NCI-H2029 (cell line): ENCODE measurements around the gene ERGIC1.

Experiments
- DNase-seq: peaks from one replicate; lab custom pipeline; 2025; lab: John Stamatoyannopoulos, UW

The ERGIC1 gene

DNA sequence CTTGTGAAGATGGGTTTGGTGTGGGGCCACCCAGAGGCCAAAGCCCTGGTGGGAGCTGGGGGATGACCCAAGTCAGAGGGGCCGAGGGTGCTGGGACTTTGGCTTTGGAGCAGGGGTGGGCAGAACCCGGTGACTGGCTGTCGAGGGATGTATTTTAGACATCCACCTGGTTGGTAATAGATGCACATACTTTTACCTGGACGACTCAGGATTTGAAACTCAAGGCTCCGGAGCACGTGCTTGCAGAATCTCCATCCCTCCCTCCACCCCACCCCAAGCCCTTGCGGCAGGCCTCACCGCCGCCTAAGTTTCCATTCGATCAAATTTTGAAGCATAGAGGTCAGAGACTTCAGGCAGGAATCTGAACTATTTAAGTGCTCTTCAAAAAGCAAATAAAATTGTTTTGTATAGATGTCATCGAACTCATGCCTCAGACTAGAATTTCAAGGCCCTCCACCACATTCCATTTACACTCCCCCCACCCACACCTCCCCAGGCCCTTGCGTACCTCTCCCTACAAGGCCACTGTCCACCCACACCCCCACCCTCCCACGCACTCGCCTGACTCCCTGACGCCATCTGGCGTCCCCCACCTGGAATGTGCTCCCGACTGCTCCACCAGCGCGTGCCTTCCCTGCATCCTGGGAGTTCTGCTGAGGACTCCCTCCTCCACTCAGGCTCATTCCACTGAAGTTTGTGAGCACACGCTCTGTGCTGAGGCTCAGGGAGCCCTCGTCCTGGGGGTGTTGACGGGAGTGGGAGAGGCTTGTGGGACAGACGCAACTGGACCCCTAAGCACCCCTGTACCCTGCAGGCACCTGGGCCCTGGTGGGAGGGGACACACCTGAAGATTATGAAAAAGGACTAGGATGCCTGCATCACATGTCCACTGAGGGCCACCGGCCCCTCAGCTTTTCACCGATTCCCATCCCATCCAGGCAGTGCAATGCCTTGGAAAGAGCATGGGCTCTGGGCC lies 68.7 kb downstream of the ERGIC1 start:
- DNase-seq, result no peak

DNA sequence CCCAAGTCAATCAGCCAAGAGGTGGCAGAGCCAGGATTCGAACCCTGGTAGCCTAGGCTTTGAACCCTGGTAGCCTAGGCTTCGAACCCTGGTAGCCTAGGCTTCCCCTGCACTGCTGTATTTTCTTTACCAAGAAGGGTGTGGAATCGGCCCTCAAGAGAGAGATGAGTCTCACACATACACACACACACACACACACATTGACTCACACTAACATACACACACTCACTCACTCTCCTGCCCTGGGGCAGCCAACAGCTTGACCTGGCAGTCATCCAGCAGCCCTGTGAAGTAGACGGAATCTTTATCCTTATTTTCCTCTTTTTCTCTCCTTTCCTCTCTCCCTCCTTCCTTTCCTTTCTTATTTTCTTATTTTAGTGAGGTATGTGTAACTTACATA lies 69.7 kb downstream of the ERGIC1 start:
- peak; percentile 75 for DNase-seq

DNA sequence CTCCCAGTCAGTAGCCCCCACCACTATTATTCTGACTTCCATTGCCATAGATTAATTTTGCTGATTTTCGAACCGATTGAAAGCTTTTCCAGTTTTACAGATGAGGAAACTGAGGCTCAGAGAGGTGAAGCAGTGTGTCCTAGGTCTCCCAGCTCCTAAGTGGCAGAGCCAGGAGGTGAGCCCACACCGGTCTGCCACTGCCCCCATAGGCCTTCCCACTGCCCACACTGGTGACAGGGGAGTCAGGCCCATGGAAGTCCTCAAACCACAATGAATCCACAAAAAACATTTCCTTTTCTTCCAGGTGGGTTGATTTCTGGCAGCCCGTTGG lies 70.2 kb downstream of the ERGIC1 start:
- DNase-seq, result no peak

DNA sequence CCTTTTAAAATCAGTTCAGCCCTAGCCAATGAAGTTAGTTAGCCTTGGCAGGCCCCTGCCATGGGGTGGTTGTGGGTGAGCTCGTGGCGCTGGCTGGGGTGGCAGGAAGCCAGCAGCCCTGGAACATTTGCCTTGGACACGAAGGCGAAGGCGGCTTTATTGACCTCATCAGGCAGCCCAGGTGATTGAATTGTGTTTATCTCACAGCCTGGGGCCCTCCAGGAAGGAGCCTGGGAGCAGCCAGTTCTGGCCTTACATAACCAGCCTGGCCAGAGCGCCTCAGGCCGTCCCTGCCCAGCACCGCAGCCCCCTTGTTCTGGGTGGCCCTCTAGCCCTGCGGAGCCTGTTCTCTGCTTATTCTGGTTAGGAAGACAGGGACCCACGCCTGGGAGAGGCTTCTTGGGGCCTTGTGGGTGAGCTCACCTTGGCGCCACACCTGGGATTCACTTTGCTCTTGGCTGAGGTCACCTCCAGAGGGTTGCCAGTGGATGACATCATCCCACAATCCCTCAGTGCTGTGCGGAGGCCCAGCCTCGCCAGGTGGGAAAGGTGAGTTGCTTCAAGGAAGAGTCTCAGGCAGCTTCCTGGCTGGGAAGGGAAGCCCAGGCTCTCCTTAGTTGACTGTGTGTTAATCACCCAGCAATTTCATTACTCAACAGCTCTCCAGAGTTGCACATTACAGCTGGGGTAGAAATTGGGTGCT lies 70.7 kb downstream of the ERGIC1 start:
- peak; percentile 96 for DNase-seq

DNA sequence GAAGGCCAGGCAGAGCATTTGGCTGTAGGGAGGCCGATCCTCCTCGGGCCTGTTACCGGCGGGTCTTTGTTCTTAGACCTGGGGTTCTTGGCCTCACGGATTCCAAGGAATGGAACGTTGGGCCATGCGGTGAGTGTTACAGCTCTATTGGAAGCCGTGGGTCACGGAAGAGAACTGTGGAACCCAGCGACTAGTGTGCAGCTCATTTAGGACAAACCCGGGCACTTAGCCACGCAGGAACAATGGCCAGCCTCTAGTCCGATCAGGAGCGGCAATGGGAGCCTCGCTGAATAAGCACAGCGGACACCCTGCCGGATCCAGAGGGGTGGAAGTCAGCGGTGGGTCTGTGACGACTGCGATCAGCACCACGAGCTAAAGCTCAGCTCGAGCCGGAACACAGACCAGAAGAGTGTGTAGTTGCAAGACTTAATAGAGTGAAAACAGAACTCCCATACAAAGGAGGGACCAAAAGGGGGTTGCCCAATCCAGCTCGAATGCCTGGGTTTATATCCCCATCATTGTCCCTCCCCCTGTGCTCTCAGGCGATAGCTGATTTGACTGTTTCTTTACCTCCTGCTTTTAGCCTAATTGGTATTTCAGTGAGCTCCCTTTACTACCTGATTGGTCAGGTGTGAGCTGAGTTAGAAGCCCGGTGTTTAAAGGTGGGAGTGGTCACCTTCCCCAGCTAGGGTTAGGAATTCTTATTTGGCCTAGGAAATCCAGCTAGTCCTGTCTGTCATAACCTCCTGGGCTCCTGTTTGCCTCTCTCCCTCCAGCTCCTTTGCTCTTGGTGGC lies 71.5 kb downstream of the ERGIC1 start:
- peak; percentile 28 for DNase-seq

DNA sequence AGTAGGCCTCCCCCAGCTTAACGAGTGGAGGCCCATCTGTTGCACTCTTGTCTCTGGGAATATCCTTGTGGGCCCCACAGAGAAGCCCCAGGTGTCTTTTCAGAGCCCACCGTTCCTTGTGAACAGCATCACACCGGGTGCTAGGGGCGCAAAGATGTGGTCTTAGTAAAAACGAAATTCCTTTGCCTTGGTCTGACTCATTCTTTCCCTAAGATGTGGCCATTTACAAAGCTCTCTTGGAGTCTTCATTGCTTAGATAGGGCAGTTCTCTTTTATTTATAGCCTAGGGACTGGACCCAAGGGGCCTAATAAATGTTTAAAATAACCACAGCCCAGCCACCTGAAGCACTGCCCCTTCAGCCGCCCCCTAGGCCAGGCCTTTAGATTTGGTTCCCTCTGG lies 72.4 kb downstream of the ERGIC1 start:
- DNase-seq, result no peak

DNA sequence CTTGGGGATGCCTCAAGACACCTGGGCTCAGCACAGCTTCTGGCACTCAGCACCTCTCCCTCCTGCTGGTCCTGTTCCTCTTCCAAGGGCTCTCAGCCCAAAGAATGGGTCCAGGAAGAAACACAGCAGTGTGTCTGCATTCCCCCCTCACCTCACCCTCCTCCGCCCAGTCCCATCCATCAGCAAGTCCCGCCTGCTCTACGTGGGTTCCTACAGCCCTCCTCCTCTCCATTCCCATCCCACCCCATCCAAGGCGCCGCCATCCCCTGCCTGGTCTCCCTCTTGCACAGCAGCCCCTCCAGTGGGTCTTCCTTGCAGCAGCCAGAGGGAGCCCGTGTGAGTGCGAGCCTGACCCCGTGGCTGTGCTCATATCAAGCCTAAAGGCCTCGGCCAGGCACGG lies 72.8 kb downstream of the ERGIC1 start:
- no peak for DNase-seq

DNA sequence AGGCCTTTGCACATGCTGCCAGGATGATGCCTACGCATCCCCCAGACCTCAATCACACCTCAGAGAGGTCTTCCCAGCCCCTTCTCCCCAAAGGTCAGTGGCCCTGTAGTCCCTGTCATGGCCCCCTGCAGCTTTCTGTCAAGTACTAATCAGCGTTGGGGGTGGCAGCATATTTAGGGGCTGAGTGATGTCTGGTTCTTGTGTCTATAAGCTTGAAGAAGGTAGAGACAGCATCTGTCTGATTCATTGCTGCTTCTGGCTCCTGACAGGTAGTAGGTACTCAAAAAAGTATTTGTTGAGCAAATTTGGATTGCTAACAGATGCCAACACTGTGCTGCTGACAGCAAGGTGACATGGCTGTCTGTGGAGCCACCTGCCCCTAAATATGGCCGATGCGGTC lies 73.6 kb downstream of the ERGIC1 start:
- no peak for DNase-seq

DNA sequence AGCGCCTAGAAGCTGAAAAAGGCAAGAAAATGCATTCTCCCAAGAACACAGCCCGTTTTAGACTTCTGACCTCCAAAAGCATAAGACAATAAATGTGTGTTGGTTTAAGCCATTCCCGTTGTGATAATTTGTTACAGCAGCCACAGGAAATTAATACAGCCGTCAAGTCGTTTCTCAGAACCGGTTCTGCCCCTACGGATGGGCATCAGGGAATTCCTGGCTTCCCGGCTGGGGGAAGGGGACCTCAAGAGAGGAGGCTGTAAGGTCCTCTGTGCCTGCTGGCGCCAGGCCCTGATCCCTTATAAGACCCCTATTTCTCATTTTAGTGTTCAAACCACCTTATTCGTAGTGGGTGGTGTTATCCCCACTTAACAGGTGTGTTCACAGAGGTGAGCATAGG lies 74.6 kb downstream of the ERGIC1 start:
- DNase-seq, result no peak

DNA sequence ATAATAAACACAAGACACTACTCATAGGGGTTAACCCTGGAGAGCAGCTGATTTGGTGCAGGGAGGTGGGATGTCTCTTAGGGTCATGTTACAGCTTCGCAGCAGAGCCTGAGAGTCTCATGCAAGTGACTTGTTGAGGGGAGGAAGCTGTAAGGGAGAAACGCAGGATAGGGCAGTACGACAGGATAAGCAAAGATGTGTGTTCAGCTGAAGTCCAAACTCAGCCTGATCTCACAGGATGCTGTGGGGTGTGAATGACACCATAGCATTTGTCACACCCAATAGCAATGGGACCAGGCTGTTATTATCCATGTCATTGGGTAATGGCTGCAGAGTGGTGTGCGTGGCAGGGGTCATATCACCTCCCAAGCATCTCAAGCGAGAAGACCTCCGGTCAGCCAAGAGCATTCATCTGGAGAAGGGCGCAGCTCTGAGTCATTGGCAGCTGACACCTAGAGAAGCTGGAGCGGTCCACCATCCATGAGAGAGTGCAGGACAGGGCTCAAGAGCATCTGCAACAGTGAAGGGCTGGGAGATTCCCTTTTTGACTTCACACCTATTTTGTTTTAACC lies 76.0 kb downstream of the ERGIC1 start:
- DNase-seq, result peak; percentile 22

DNA sequence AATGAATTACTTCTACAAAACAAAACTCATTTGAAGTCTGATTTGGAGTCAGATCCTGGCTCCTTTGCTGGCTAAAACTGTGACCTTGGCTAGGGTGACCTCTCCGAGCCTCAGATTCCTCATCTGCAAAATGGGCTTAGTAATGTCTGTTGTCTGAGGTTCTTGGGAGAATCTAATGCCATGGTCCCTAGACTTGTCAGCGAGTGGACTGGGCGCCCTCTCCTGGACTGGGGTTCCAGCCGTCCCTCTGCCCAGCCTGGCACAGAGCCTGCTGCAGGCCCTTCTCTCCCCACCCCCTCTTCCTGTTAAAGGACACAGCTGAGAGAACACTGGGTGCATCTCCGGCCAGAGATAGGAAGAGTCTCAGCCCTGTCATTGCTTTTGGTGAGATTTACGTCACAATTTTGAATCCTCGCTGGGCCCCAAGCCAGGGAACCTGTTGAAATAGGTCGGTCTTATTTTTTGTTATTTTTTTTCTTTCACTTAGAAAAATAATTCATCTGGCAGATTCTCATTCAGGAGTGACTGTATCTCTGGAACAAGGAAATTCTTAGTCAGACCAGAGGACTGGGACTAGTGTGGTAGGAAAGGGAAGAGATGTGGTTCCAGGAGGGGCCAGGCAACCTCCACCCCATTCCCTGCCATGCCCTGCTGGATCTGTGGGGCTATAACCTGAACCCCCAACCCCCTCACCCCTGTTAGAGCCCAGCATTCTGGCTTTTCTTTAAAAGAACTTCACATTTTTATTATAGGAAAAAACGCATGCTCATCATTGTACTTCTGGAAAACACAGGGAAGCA lies 77.0 kb downstream of the ERGIC1 start:
- peak; percentile 16 for DNase-seq

DNA sequence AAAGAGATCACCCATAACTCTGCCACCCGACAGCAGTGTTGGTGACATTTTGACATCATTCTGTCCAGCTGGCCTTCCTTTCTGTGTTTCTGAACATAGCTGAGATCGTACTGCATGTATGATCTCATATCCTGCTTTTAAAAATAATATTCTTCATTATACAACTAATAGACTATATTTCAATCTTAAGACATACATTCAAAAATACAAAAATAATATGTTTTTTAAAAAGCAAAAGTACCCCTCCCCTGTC lies 77.5 kb downstream of the ERGIC1 start:
- DNase-seq, result no peak

DNA sequence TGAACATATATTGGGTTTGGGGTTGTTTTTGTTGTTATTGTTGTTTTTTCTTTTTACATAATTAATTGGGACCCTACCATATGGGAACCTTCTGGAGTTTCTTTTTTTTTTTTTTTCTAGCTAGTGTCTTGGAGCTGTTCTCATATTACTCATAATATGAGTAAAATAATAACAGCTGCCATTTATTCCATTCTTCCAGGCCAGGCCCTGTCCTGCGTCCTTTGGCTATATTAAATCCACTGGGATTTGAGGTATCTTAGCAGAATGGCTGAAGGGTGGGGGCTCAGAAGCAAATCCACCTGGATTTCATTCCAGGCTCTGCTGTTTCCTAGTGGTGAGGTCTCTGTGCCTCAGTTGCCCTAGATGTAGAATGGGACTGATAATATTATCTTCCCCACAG lies 77.9 kb downstream of the ERGIC1 start:
- no peak for DNase-seq

DNA sequence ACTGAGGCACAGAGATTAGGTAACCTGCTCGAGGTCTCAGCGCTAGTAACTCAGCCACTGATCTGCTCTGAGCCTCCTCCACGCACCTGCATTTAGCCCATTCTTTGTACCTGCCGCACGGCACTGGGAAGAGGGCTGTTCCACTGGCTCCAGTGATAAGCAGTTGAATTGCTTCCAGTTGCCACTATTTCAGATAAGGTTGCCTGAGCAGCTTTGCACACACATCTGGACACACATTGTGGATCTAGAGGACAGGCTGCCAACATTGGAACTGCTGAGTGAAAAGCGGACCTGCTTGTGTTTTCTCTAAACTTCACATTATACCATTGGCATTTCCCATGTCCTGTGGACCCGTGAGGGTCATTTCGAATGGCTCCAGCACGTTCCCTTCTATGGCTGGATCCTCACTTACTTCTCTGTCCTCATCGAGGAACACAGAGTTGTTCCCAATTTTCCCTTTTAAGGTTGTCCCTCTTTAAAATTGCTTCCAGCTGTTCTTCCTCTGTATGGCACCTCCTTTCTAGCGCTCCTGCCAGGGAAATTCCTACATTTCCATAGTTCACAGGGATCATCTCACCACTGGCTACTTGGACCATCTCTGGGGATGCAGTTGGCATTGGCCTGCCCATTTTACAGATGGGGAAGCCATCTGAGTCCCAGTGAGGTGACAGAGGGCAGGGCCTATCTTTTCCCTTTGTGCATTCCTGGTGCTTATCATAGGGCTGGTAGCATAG lies 79.2 kb downstream of the ERGIC1 start:
- no peak for DNase-seq

DNA sequence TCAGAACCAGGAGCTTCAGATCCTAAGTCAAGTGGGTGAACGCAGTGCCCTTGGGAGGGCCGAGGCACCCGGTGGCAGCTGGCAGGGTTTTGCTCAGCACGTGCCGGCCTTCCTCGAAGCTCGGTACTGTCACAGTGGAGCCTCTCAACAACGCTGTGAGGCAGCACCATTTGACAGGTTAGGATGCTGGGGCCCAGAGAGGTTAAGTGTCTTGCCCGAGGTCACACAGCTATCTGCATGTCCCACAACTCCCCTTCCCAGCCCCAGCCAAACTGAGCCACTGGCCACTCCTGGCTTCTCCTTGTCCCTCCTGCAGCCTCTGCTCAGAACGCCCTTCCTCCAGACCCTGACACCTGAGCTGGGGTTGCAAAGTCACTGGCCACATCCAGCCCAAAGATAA lies 81.5 kb downstream of the ERGIC1 start:
- DNase-seq, result no peak

DNA sequence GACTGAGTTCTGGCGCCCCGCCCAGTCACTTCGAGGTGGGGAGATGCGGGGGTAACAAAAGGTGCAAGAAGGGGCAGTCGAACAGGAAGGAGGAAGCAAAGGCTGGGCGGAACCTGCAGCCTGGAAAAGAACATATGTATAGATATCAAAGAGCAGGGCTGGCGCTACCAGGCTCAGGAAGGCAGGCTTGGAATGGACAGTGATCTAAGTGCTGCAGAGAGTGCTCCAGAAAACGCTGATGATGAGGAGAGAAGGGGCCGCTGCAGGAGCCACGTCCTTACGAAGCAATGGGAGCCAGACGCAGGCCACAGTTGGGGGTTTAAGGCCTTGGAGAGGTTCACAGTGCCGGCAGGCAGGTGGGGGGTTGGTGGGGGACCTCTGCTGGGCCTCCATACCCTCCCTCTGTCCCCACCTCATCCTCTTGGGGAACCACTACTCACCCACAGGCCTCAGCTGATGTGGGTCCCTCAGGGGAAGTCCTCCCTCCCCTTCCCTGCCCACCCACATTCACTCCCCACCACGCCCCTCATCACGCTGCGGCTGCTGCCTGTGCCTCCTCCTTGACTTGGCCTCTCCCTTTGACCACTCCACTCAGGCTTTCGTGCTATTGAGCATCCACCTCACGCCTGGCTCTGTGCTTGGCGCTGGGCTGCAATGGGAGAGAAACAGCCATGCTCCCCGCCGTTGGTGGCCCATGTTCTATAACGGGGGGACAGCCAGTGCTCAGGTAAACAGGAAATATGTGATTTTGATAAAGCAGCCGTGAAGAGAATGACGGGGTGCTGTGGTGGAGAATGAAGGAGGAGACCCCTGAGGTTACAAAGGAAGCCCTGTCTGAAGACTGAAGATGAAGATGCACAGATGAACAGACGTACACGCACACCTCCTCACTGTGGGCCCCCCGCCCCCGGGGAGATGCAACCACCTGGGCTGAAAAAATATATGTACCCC lies 84.6 kb downstream of the ERGIC1 start:
- DNase-seq, result no peak

DNA sequence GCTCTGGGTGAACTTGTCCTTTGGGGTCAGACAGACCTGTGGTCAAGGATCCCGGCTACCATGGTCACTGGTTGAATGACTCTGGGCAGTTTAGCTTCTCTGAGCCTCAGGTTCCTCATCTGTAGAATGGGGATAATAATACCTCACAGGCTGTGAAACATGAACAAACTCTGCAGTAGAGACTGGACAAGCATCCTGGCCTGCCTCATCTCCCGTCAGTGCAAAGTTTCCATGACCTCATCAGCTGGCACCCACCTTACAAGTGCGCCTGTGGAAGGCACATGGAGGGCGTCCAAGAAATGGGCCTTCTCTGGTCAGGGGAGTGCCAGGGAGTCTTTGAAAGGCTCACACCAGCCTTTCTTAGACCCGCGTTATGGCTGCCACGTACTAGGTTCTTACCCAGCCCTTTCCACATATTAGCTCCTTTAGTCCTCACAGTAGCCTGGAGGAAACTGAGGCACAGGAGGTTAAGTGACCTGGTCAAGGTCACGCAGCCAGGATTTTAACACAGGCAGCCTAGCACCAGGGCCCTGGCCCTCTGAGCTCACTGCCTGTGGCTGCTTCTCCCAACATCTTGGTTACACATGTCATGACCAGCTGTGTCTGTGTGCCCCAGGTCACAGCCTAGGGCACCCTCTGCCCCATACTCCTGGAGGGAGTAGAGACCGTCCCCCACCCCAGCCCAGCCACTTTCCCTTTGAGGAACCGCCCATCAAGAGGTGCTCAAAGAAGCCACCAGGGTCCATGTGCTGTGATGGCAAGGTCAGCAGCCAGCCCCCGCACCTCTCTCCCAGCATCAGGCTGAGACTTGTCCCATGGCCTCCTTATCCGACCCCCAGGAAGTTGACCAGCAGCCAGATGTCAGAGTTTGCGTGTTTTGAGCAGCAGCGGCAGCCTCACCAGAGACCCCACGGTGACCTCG lies 85.7 kb downstream of the ERGIC1 start:
- no peak for DNase-seq

DNA sequence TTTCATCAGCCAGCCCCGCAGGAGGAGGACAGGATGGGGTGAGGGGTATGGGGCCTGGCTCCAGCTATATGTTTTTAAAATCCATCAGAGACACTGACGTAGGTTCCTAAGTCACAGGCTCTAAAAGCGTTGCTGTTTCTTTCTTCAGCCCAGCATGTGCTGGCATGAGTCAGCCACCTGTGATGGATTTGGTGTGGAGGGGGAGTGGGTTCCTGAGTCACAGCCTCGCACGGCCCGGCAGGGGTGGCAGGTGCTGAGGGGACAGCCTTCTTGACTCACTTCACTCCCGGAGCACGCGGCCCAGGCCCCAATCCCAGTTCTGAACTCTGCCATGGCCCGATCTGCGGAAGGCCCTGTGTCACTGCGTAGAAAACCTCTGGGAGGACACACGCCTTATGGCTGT lies 86.4 kb downstream of the ERGIC1 start:
- no peak for DNase-seq

DNA sequence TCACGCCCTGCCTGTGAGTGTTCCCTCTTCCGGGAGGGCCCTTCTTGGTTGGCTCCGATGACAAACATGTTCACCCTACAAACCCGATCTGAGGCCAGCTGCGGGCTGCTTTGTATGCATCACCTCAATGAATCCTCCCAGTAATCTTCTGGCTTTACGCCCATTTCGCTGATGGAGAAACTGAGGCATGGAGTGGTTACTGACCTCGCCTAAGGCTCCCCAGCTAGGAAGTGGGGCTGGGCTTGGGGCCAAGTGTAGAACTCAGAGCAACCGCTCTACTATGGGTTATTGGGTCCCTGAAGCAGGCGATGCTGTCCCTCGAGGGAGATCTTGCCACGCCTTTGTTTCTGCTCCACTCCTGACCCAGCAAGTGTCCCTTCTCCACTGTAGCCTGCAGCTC lies 86.9 kb downstream of the ERGIC1 start:
- DNase-seq, result no peak
